ENCODE data around the gene TWIST2.

GRCh38 chr2:238894226-238894949, 46.5 kb downstream of the TWIST2 start:
- no peak for TF ChIP-seq CTCF (conservative IDR thresholded peaks at IDR 0.05; ENCODE audit: low read length)
- TF ChIP-seq EZH2phosphoT487 (IDR thresholded peaks at IDR 0.05; ENCODE audit: borderline replicate concordance) = no peak

Measured in Loucy (cell line).